Spleen (tissue), 11 donors: Measurements from ENCODE around the gene SNX5. TPM values are rescaled to one million over a fixed set of nuclear protein-coding genes. Genes with fewer than 3 reads are reported as not detected.
A peak's percentile ranks its signal among the peaks of the same experiment; 100 is the strongest.

Experiments
- DNase-seq: peaks from one replicate; pipeline ENCODE4 v3.0.0-alpha.2; 2020
- H3K27ac ChIP-seq, 8 donors: fragments of 200-600 bp; sonication (generic) in 7 of 8; 1 replicate in 4 of 8; 2 replicates in 4 of 8; pipeline versions ENCODE4 v1.5.0 to v1.8.0; 2016 to 2021; ENCODE audit warnings: inconsistent platforms in 4 of 8, mild to moderate bottlenecking in 4 of 8, moderate library complexity in 1 of 8
- H3K27me3 ChIP-seq, 7 donors: fragments of 200-600 bp; sonication (generic) in 6 of 7; replicated peaks in 1 of 7; 1 replicate in 4 of 7; 2 replicates in 3 of 7; pipeline versions ENCODE4 v1.5.0 to v1.8.0; 2016 to 2021; ENCODE audit warnings: inconsistent platforms in 3 of 7, mild to moderate bottlenecking in 1 of 7
- H3K36me3 ChIP-seq, 6 donors: fragments of 200-600 bp; sonication (generic) in 5 of 6; 1 replicate in 4 of 6; 2 replicates in 2 of 6; pipeline versions ENCODE4 v1.5.0 to v1.8.0; 2016 to 2021; ENCODE audit warnings: inconsistent platforms in 2 of 6
- H3K4me1 ChIP-seq, 6 donors: fragments of 200-600 bp; sonication (generic) in 5 of 6; 1 replicate in 3 of 6; 2 replicates in 3 of 6; pipeline versions ENCODE4 v1.5.0 to v1.8.0; 2016 to 2021; ENCODE audit warnings: inconsistent platforms in 3 of 6
- H3K4me3 ChIP-seq, 8 donors: fragments of 200-600 bp; sonication (generic) in 7 of 8; 1 replicate in 4 of 8; 2 replicates in 4 of 8; pipeline versions ENCODE4 v1.5.0 to v1.8.0; 2016 to 2021; ENCODE audit warnings: inconsistent platforms in 4 of 8, mild to moderate bottlenecking in 4 of 8, moderate library complexity in 2 of 8
- H3K9me3 ChIP-seq, 8 donors: fragments of 200-600 bp; sonication (generic) in 7 of 8; 1 replicate in 4 of 8; 2 replicates in 4 of 8; pipeline versions ENCODE4 v1.5.0 to v1.8.0; 2016 to 2021; ENCODE audit warnings: inconsistent platforms in 4 of 8
- POLR2A ChIP-seq, 3 donors: fragments of 450-650 bp; IDR thresholded peaks; one replicate each; pipeline ENCODE4 v1.5.1; 2017; ENCODE audit warnings: antibody characterized with exemption in 3 of 3, mild to moderate bottlenecking in 1 of 3
- POLR2AphosphoS5 ChIP-seq, 3 donors: sonication (generic); formaldehyde crosslinking; IDR thresholded peaks; one replicate each; pipeline ENCODE4 v1.5.1; 2017; ENCODE audit warnings: antibody characterized with exemption in 3 of 3
- WGBS, 5 donors: extraction: QIAGEN DNeasy Blood & Tissue Kit in 3 of 5; methylation state at CpG; one replicate each; pipeline versions ENCODE4 v1.1.5 to v1.1.7; 2013 to 2018; 5-methylcytosine and 5-hydroxymethylcytosine counted together
- intact Hi-C: fragments of 100-400 bp; cut with DNase I; formaldehyde crosslinking; loops from one replicate; pipeline ENCODE4 v1.15.0; 2023; ENCODE audit warnings: low total_unique reads
- polyA plus RNA-seq, 3 donors: library from polyadenylated mRNA; stranded (reverse); fragments of 200-250 nt; gene quantifications; one replicate each; pipeline ENCODE4 v1.2.1, GENCODE V29; 2013
- total RNA-seq, 7 donors: library from RNA; depleted of rRNA in 3 of 7; stranded (reverse); fragments of >200 nt in 3 of 7; fragmentation: NEBNext Ultra II Directional in 4 of 7; extraction: Animal tissue kit (Norgen Biotek cat#: 25700) in 4 of 7; gene quantifications; one replicate each; pipeline versions ENCODE4 v1.1.0 to v1.2.1, GENCODE V29; 2016 to 2021
- TF ChIP-seq, protein P1 (sequence below), 11 experiments: fragments of 200-600 bp in 7 of 11; fragments of 450-650 bp in 4 of 11; sonication (generic) in 4 of 11; IDR thresholded peaks in 8 of 11; conservative IDR thresholded peaks in 3 of 11; 1 replicate in 7 of 11; 2 replicates in 4 of 11; pipeline versions ENCODE4 v1.4.0 to v1.8.0; 2016 to 2021; ENCODE audit warnings: antibody characterized with exemption in 11 of 11, inconsistent platforms in 4 of 11, mild to moderate bottlenecking in 1 of 11
- donor health status: healthy with polysubstance abuse.
- donor health status: DM: no; HTN: no; CAD: no; lungs with moderate emphysema.
- donor health status: DM: no; HTN: no; CAD: no.
- donor health status: Bipolar disorder and iron deficiency.
- donor health status: healthy.
- donor health status: DM: no; HTN: no; CAD: no.
- donor health status: DM: yes; HTN: yes; CAD: no.

The SNX5 gene
- total and polyA plus RNA-seq, 10 donors, result 126 to 261 (median 175) TPM

DNA sequence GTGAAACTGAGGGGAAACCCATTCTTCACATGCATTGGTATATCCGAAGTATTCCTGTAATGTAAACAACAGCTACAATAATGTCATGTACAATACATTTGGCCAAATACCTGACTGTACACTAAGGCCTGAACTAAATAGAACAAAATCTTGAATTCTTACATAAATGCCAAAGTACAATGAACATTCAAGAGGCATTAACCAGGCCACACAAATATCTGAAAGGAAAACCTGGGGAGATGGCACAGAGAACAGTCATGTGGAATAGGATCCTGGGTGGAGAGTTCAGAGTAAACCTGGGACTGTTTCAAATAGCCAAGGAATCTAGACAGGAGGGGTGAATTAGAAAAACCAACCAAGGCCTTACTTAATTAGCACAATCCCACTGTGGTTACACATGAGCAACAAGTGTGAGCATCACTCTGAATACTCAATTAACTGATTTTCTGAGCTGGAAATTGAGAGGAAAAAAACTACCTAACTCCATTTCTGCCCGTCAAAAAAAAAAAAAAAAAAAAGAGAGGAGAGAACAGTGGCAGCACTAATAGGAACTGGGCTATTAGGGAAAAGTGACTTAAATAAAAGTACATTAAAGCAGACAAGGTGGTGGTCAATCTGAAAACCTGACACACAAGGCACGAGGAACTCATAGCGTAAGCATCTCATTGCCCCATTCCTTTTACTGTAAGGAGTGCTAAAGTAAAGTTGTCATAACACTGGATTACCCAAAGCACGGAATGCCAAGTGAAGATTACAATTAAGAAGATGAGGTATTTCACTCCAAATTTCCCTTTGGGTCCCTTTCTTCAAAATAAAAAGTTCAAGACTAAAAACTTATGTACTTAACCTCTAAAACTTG is 10.9 kb downstream of the SNX5 start:
- TF ChIP-seq, protein P1, sequence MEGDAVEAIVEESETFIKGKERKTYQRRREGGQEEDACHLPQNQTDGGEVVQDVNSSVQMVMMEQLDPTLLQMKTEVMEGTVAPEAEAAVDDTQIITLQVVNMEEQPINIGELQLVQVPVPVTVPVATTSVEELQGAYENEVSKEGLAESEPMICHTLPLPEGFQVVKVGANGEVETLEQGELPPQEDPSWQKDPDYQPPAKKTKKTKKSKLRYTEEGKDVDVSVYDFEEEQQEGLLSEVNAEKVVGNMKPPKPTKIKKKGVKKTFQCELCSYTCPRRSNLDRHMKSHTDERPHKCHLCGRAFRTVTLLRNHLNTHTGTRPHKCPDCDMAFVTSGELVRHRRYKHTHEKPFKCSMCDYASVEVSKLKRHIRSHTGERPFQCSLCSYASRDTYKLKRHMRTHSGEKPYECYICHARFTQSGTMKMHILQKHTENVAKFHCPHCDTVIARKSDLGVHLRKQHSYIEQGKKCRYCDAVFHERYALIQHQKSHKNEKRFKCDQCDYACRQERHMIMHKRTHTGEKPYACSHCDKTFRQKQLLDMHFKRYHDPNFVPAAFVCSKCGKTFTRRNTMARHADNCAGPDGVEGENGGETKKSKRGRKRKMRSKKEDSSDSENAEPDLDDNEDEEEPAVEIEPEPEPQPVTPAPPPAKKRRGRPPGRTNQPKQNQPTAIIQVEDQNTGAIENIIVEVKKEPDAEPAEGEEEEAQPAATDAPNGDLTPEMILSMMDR (IDR thresholded peaks at IDR 0.05 in 8 of 11, conservative IDR thresholded peaks at IDR 0.05 in 3 of 11), result no peak
- TF ChIP-seq POLR2AphosphoS5 (IDR thresholded peaks at IDR 0.05) (no peak), POLR2A (IDR thresholded peaks at IDR 0.05) (no peak)
- peaks cover 50 to 100% (median 77%) of the 10 kb centered on the region in 6 donors for H3K4me1 ChIP-seq
- H3K27me3 ChIP-seq, result no peaks in the 10 kb centered on the region
- no peaks in the 10 kb centered on the region for H3K9me3 ChIP-seq
- intact Hi-C loops, result no loop called here
- H3K36me3 ChIP-seq, result peaks cover 0 to 45% (median 34%) of the 10 kb centered on the region in 6 donors
- H3K27ac ChIP-seq, result peak overlapping the region; percentile 52 to 99 (median 97)
- DNase-seq, result no peak
- H3K4me3 ChIP-seq, result no peak overlapping the region
- WGBS, 5 donors, result 37 to 67% (median 48%) methylated on average over 5 of the region's 5 CpGs

DNA sequence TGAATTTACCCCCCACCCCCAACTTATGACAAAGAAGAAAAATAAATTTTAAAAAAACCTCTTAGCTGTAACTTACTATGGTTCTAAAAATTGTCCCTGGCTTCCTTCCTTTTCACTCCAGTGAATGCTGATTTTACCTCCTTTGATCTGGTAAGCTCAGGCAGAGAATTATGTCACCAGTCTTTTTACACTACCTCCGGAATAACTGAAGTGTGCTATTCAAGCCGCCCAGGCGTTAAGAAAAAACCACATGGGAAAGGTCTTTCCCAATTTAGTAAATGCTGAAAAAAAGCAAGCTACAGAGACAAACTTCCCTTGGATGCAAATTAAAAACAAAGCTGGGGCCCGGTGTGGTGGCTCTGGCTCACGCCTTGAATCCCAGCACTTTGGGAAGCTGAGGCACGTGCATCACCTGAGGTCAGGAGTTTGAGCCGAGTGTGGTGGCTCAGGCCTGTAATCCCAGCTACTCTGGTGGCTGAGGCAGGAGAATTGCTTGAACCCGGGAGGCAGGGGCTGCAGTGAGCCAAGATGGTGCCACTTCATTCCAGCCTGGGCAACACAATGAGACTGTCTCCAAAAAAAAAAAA is 12.4 kb downstream of the SNX5 start:
- peaks cover 0 to 61% (median 50%) of the 10 kb centered on the region in 6 donors for H3K36me3 ChIP-seq
- no peaks in the 10 kb centered on the region for H3K27me3 ChIP-seq
- intact Hi-C loops, result no loop called here
- peak overlapping the region in 1 of 8 donors; percentile 6 for H3K4me3 ChIP-seq
- WGBS, 5 donors, result 38 to 54% (median 41%) methylated on average over 8 of the region's 8 CpGs
- TF ChIP-seq POLR2AphosphoS5 (IDR thresholded peaks at IDR 0.05) (peak in 1 of 3 donors; percentile 24), POLR2A (IDR thresholded peaks at IDR 0.05) (no peak)
- no peak for DNase-seq
- peak overlapping the region; percentile 24 to 99 (median 66) for H3K27ac ChIP-seq
- H3K9me3 ChIP-seq, result no peaks in the 10 kb centered on the region
- peaks cover 39 to 86% (median 62%) of the 10 kb centered on the region in 6 donors for H3K4me1 ChIP-seq

DNA sequence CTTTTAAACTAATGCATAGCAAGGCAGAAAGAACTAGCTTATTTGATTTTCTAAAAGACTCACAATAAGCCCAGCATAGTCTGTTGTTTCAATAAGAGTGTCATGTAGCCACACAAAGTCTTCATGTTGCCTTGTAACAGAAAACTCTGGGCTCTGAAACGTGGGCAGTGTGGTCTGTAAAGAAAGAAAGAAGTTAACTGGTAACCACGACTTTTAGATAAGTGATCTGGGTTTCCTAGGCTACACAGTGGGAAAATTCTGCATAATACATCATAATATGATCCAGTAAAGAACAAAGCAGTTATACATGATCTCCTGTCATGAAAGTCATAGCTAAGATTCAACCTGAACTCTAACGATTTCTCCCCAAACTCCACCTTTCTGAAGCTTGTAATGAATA is 13.3 kb downstream of the SNX5 start:
- intact Hi-C loops, result no loop called here
- TF ChIP-seq, protein P1 (IDR thresholded peaks at IDR 0.05 in 8 of 11, conservative IDR thresholded peaks at IDR 0.05 in 3 of 11), result no peak
- no peak for TF ChIP-seq POLR2AphosphoS5 (IDR thresholded peaks at IDR 0.05)
- TF ChIP-seq POLR2A (IDR thresholded peaks at IDR 0.05), result no peak
- no peaks in the 10 kb centered on the region for H3K27me3 ChIP-seq
- H3K4me3 ChIP-seq, result no peak overlapping the region
- 30 to 42% (median 38%) methylated on average over 3 of the region's 3 CpGs for WGBS, 5 donors
- peaks cover 30 to 77% (median 53%) of the 10 kb centered on the region in 6 donors for H3K4me1 ChIP-seq
- peaks cover 0 to 70% (median 59%) of the 10 kb centered on the region in 6 donors for H3K36me3 ChIP-seq
- H3K9me3 ChIP-seq, result no peaks in the 10 kb centered on the region
- no peak for DNase-seq
- H3K27ac ChIP-seq, result peak overlapping the region in 7 of 8 donors; percentile 24 to 99 (median 70)

DNA sequence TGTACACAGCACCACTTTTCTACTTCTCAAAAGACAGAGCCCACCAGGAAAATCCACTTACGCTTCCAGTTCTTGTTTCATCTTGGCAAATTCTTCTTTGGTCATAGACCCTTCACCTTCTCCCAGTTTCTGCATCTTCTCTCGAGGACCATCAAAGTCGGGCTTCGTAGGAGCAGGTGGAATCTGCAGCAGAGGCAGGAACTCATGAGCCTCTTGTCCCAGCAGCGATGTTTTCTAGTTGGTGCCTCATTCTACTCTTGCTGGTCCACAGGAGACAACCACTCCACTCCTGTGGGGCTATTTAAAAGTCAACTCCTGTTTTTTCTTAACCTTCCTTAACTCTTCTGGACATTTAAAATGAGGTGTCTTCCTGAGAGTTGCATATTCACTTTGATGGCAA is 14.7 kb downstream of the SNX5 start:
- Histone ChIP-seq H3K9me3 (no peaks in the 10 kb centered on the region), H3K4me3 (no peak overlapping the region), H3K27ac (no peak overlapping the region), H3K36me3 (peaks cover 0 to 83% (median 71%) of the 10 kb centered on the region in 6 donors), H3K4me1 (peaks cover 18 to 63% (median 39%) of the 10 kb centered on the region in 6 donors), H3K27me3 (no peaks in the 10 kb centered on the region)
- DNase-seq, result no peak
- 93 to 97% (median 95%) methylated on average over 5 of the region's 5 CpGs for WGBS, 5 donors
- intact Hi-C loops, result no loop called here
- TF ChIP-seq POLR2A (IDR thresholded peaks at IDR 0.05), result no peak
- TF ChIP-seq, protein P1 (IDR thresholded peaks at IDR 0.05 in 8 of 11, conservative IDR thresholded peaks at IDR 0.05 in 3 of 11), result no peak
- no peak for TF ChIP-seq POLR2AphosphoS5 (IDR thresholded peaks at IDR 0.05)
